ENCODE measurements around the gene TSPAN1. TPM values are rescaled to one million over a fixed set of nuclear protein-coding genes. Genes with fewer than 3 reads are reported as not detected.

TSPAN1 gene
- total RNA-seq, 1 experiment from 2014 or later = 26.1 TPM

DNA sequence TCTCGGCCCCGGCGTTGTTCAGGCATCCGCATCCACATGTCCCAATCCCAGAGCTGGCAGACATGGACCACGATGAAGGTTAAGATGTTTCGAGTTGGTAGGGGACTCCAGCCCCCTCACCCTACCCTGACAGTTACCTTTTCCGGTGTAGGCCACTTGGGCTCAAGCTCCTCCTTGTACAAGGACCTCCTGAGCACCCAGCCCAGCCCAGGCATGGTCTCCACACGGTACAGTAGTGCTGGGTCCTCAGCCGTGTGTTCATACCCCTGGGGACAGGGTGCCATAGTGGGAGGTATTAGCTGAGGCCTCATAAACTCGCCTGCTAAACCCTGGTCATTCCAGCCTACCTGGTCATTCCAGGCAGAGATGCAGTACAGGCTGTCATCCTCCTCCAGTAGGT lies 17.3 kb downstream of the TSPAN1 start:
- in situ Hi-C loops (cut with HindIII; ENCODE audit: low pct_unique_long_range_greater_than_20kb, low sequenced_read_pairs) (no loop called here), intact Hi-C loops (cut with micrococcal nuclease; ENCODE audit: unreplicated experiment) (no loop called here)
- no TSS peak for BruUV-seq (replicated peaks)
- DNase-seq (ENCODE audit: low read depth, low spot score) = no peak
- no peaks in the 10 kb centered on the region for H3K9me3 ChIP-seq (ENCODE audit: control insufficient read depth, insufficient read depth, low read depth, low read length)
- no peak overlapping the region for H3K27ac ChIP-seq (ENCODE audit: low read length)
- ATAC-seq = no peak
- TF ChIP-seq, protein P1, sequence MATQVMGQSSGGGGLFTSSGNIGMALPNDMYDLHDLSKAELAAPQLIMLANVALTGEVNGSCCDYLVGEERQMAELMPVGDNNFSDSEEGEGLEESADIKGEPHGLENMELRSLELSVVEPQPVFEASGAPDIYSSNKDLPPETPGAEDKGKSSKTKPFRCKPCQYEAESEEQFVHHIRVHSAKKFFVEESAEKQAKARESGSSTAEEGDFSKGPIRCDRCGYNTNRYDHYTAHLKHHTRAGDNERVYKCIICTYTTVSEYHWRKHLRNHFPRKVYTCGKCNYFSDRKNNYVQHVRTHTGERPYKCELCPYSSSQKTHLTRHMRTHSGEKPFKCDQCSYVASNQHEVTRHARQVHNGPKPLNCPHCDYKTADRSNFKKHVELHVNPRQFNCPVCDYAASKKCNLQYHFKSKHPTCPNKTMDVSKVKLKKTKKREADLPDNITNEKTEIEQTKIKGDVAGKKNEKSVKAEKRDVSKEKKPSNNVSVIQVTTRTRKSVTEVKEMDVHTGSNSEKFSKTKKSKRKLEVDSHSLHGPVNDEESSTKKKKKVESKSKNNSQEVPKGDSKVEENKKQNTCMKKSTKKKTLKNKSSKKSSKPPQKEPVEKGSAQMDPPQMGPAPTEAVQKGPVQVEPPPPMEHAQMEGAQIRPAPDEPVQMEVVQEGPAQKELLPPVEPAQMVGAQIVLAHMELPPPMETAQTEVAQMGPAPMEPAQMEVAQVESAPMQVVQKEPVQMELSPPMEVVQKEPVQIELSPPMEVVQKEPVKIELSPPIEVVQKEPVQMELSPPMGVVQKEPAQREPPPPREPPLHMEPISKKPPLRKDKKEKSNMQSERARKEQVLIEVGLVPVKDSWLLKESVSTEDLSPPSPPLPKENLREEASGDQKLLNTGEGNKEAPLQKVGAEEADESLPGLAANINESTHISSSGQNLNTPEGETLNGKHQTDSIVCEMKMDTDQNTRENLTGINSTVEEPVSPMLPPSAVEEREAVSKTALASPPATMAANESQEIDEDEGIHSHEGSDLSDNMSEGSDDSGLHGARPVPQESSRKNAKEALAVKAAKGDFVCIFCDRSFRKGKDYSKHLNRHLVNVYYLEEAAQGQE (IDR thresholded peaks at IDR 0.05; ENCODE audit: insufficient read depth in 1 of 2, low read depth in 2 of 2, low read length in 1 of 2) = no peak
- no peak for TF ChIP-seq SIN3A (IDR thresholded peaks at IDR 0.05; ENCODE audit: borderline replicate concordance, insufficient read depth, low read depth, low read length)
- no peak for TF ChIP-seq POLR2AphosphoS5 (IDR thresholded peaks at IDR 0.05; ENCODE audit: low read depth, low read length)
- TF ChIP-seq, protein P2, sequence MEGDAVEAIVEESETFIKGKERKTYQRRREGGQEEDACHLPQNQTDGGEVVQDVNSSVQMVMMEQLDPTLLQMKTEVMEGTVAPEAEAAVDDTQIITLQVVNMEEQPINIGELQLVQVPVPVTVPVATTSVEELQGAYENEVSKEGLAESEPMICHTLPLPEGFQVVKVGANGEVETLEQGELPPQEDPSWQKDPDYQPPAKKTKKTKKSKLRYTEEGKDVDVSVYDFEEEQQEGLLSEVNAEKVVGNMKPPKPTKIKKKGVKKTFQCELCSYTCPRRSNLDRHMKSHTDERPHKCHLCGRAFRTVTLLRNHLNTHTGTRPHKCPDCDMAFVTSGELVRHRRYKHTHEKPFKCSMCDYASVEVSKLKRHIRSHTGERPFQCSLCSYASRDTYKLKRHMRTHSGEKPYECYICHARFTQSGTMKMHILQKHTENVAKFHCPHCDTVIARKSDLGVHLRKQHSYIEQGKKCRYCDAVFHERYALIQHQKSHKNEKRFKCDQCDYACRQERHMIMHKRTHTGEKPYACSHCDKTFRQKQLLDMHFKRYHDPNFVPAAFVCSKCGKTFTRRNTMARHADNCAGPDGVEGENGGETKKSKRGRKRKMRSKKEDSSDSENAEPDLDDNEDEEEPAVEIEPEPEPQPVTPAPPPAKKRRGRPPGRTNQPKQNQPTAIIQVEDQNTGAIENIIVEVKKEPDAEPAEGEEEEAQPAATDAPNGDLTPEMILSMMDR (IDR thresholded peaks at IDR 0.05) = no peak
- TF ChIP-seq TCF7L2 (IDR thresholded peaks at IDR 0.05; ENCODE audit: low read depth, low read length) = no peak
- ChIA-PET POLR2A (no interaction called here), CTCF (no interaction called here)
- H3K36me3 ChIP-seq (ENCODE audit: control insufficient read depth, insufficient read depth, low read length) = peaks cover 9% of the 10 kb centered on the region; the same call in 1 of the 2 replicates
- no peak overlapping the region for H3K4me3 ChIP-seq (ENCODE audit: low read depth in 2 of 2, low read length in 2 of 2)
- peaks cover 16% of the 10 kb centered on the region for H3K4me1 ChIP-seq (ENCODE audit: control insufficient read depth, insufficient read depth, low read length)
- H3K27me3 ChIP-seq (ENCODE audit: control insufficient read depth, insufficient read depth, low read length) = no peaks in the 10 kb centered on the region

DNA sequence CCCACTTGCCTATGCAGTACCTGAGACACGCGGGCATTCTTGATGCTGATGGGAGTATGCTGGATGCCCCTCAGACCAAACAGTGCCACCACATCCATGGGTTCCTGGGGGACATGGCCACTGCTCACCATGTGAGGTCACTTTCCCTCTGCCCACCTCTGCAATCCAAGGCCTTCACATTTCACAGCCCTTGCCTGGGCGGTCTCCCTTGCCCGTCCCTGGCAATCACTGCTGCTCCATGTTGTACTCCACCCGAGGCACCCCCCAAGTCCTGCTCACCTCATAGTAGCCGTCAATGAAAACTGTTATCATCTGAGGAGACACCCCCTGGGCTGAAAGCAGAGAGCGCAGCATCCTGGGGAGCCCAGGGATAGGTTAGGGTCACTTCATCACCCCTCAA lies 18.4 kb downstream of the TSPAN1 start:
- POLR2A ChIA-PET = no interaction called here
- in situ Hi-C loops (cut with HindIII; ENCODE audit: low pct_unique_long_range_greater_than_20kb, low sequenced_read_pairs) = no loop called here

More for the DNA sequence above, 18.4 kb downstream of the TSPAN1 start:
- DNase-seq (ENCODE audit: low read depth, low spot score) (no peak), ATAC-seq (no peak)
- CTCF ChIA-PET = no interaction called here
- no peaks in the 10 kb centered on the region for H3K9me3 ChIP-seq (ENCODE audit: control insufficient read depth, insufficient read depth, low read depth, low read length)
- H3K4me3 ChIP-seq (ENCODE audit: low read depth in 2 of 2, low read length in 2 of 2) = no peak overlapping the region
- H3K27me3 ChIP-seq (ENCODE audit: control insufficient read depth, insufficient read depth, low read length) = no peaks in the 10 kb centered on the region
- no TSS peak for BruUV-seq (replicated peaks)
- peaks cover 9% of the 10 kb centered on the region; the same call in 1 of the 2 replicates for H3K36me3 ChIP-seq (ENCODE audit: control insufficient read depth, insufficient read depth, low read length)
- intact Hi-C loops (cut with micrococcal nuclease; ENCODE audit: unreplicated experiment) = no loop called here
- H3K4me1 ChIP-seq (ENCODE audit: control insufficient read depth, insufficient read depth, low read length) = peaks cover 15% of the 10 kb centered on the region
- no peak overlapping the region for H3K27ac ChIP-seq (ENCODE audit: low read length)
- TF ChIP-seq POLR2AphosphoS5 (IDR thresholded peaks at IDR 0.05; ENCODE audit: low read depth, low read length) (no peak), SIN3A (IDR thresholded peaks at IDR 0.05; ENCODE audit: borderline replicate concordance, insufficient read depth, low read depth, low read length) (no peak), TCF7L2 (IDR thresholded peaks at IDR 0.05; ENCODE audit: low read depth, low read length) (no peak)
- TF ChIP-seq, protein P1 (IDR thresholded peaks at IDR 0.05; ENCODE audit: insufficient read depth in 1 of 2, low read depth in 2 of 2, low read length in 1 of 2) = no peak
- TF ChIP-seq, protein P2 (IDR thresholded peaks at IDR 0.05) = no peak
